ENCODE data around the gene SMARCD3. TPM values are rescaled to one million over a fixed set of nuclear protein-coding genes. Genes with fewer than 3 reads are reported as not detected.

The SMARCD3 gene
- total RNA-seq, 4 donors from 2014 or later = 2.5 to 11.6 (median 6.3) TPM

- H3K27me3 ChIP-seq = no peaks in the 10 kb centered on the region
- peaks cover 31 to 71% (median 34%) of the 10 kb centered on the region in 3 donors for H3K36me3 ChIP-seq
- no peak overlapping the region for H3K4me3 ChIP-seq
- intact Hi-C loops (cut with DNase I) = no loop called here
- no peak for DNase-seq
- 84% methylated on average over 2 of the region's 3 CpGs; no CpG with 5 or more reads in 1 of the 2 donors for WGBS, 2 donors
- H3K27ac ChIP-seq = no peak overlapping the region
- H3K4me1 ChIP-seq = no peaks in the 10 kb centered on the region
- no peak for TF ChIP-seq POLR2A (IDR thresholded peaks at IDR 0.05)
- TF ChIP-seq, protein P1, sequence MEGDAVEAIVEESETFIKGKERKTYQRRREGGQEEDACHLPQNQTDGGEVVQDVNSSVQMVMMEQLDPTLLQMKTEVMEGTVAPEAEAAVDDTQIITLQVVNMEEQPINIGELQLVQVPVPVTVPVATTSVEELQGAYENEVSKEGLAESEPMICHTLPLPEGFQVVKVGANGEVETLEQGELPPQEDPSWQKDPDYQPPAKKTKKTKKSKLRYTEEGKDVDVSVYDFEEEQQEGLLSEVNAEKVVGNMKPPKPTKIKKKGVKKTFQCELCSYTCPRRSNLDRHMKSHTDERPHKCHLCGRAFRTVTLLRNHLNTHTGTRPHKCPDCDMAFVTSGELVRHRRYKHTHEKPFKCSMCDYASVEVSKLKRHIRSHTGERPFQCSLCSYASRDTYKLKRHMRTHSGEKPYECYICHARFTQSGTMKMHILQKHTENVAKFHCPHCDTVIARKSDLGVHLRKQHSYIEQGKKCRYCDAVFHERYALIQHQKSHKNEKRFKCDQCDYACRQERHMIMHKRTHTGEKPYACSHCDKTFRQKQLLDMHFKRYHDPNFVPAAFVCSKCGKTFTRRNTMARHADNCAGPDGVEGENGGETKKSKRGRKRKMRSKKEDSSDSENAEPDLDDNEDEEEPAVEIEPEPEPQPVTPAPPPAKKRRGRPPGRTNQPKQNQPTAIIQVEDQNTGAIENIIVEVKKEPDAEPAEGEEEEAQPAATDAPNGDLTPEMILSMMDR (IDR thresholded peaks at IDR 0.05) = no peak
- no peaks in the 10 kb centered on the region for H3K9me3 ChIP-seq
These were observed 34.7 kb downstream of the SMARCD3 start for GRCh38 chr7:151213826-151214225.

- no peak for TF ChIP-seq POLR2A (IDR thresholded peaks at IDR 0.05)
- TF ChIP-seq, protein P1 (IDR thresholded peaks at IDR 0.05) = no peak
- no peak overlapping the region for H3K4me3 ChIP-seq
- WGBS, 2 donors = 88 to 95% methylated on average over 3 to 4 of the region's 5 CpGs
- intact Hi-C loops (cut with DNase I) = no loop called here
- H3K36me3 ChIP-seq = peaks cover 20 to 59% (median 25%) of the 10 kb centered on the region in 3 donors
- H3K4me1 ChIP-seq = no peaks in the 10 kb centered on the region
- no peaks in the 10 kb centered on the region for H3K9me3 ChIP-seq
- no peak overlapping the region for H3K27ac ChIP-seq
- H3K27me3 ChIP-seq = no peaks in the 10 kb centered on the region
- DNase-seq = no peak
These were observed 35.9 kb downstream of the SMARCD3 start for GRCh38 chr7:151212626-151213025.

- no peaks in the 10 kb centered on the region for H3K9me3 ChIP-seq
- peaks cover 19 to 46% (median 20%) of the 10 kb centered on the region in 3 donors for H3K36me3 ChIP-seq
- no peak overlapping the region for H3K4me3 ChIP-seq
- intact Hi-C loops (cut with DNase I) = no loop called here
- WGBS, 2 donors = 82 to 94% methylated on average over 3 of the region's 3 CpGs
- no peak overlapping the region for H3K27ac ChIP-seq
- no peak for TF ChIP-seq POLR2A (IDR thresholded peaks at IDR 0.05)
- TF ChIP-seq, protein P1 (IDR thresholded peaks at IDR 0.05) = no peak
- no peak for DNase-seq
- H3K27me3 ChIP-seq = peaks cover 0 to 5% (median 0%) of the 10 kb centered on the region in 4 donors
- no peaks in the 10 kb centered on the region for H3K4me1 ChIP-seq
These were observed 37.2 kb downstream of the SMARCD3 start for GRCh38 chr7:151211155-151211772.

- no peak within 1 kb of the TSS for H3K27ac ChIP-seq
- intact Hi-C loops (cut with DNase I) = no loop called here
- H3K4me1 ChIP-seq = no peaks in the 10 kb centered on the region
- DNase-seq = no peak
- H3K4me3 ChIP-seq = no peak within 1 kb of the TSS
- no peak for TF ChIP-seq POLR2A (IDR thresholded peaks at IDR 0.05)
- TF ChIP-seq, protein P1 (IDR thresholded peaks at IDR 0.05) = no peak
- WGBS, 2 donors = 77 to 84% methylated on average over 13 to 16 of the region's 17 CpGs
- H3K36me3 ChIP-seq = peaks cover 13 to 36% (median 14%) of the 10 kb centered on the region in 3 donors
- peaks cover 0 to 15% (median 0%) of the 10 kb centered on the region in 4 donors for H3K27me3 ChIP-seq
- no peaks in the 10 kb centered on the region for H3K9me3 ChIP-seq
These were observed 38.2 kb downstream of the SMARCD3 start, which contains the start of gene H2BK1 for GRCh38 chr7:151210087-151210854. TSS of gene H2BK1 (minus strand) at chr7:151210488. CDS start at chr7:151210318, 170 bp downstream.

DNA sequence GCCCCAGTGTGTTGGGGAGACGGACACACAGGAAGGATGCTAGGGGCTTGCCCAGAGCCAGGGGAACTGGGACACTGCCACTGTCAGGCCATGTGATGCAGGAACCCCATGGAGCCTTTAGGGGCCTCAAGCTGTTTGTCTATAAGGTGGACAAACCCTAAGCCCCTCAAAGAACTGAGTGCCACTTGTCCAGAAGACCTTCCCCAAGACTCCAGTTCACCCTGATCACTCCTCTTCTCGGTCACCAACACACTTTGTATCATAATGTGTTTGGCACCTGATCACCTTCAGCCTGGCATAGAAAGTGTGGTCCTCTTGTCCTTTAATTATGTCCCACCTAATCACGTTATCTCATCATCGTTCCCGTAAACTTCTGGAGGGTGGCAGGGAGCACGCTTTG, 38.9 kb downstream of the SMARCD3 start:
- Histone ChIP-seq H3K9me3 (no peaks in the 10 kb centered on the region), H3K4me3 (no peak overlapping the region), H3K27me3 (peaks cover 0 to 22% (median 0%) of the 10 kb centered on the region in 4 donors), H3K4me1 (no peaks in the 10 kb centered on the region), H3K36me3 (peaks cover 6 to 29% (median 7%) of the 10 kb centered on the region in 3 donors), H3K27ac (no peak overlapping the region)
- intact Hi-C loops (cut with DNase I) = no loop called here
- no peak for TF ChIP-seq POLR2A (IDR thresholded peaks at IDR 0.05)
- TF ChIP-seq, protein P1 (IDR thresholded peaks at IDR 0.05) = no peak
- DNase-seq = no peak
- WGBS, 2 donors = 89 to 97% methylated on average over 5 of the region's 6 CpGs
